ENCODE results near the gene PTPRN2.

PTPRN2 gene

DNA sequence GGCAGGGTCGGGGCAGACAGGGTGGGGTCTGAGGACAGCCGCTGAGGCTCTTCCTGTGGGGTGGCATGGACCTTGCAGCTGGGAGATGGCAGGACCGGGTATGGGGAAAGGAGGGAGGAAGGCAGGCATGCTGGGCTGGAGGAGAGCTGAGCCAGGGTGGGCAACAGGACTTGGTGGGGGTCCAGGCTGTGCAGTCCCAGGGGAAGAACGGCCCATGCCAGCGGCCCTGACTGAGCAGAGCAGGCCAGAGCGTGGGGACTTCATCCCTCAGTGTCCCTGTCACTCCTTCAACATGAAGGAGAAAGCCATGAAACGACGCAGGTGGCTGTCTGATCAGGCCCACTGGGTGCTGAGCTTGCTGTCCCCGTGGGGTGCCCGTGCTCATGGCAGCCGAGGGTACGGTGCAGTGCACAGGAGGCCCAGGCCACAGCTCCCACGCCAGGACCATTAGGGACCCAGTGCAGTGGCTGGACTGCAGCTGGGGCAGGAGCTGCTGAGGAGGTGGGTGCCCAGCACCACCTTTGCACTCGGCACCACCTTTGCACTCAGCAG lies 519.6 kb downstream of the PTPRN2 start:
- no peak for DNase-seq (ENCODE audit: low spot score)

- no peak for DNase-seq (ENCODE audit: low spot score)
Measured at GRCh38 chr7:158067219-158067930, 520.2 kb downstream of the PTPRN2 start.

- no peak for DNase-seq (ENCODE audit: low spot score)
Measured at GRCh38 chr7:158066085-158066484, 521.5 kb downstream of the PTPRN2 start.

- no peak for DNase-seq (ENCODE audit: low spot score)
Measured at GRCh38 chr7:158065340-158065739, 522.3 kb downstream of the PTPRN2 start.

GRCh38 chr7:158064631-158065030 lies 523.0 kb downstream of the PTPRN2 start:
- DNase-seq (ENCODE audit: low spot score): no peak

DNA sequence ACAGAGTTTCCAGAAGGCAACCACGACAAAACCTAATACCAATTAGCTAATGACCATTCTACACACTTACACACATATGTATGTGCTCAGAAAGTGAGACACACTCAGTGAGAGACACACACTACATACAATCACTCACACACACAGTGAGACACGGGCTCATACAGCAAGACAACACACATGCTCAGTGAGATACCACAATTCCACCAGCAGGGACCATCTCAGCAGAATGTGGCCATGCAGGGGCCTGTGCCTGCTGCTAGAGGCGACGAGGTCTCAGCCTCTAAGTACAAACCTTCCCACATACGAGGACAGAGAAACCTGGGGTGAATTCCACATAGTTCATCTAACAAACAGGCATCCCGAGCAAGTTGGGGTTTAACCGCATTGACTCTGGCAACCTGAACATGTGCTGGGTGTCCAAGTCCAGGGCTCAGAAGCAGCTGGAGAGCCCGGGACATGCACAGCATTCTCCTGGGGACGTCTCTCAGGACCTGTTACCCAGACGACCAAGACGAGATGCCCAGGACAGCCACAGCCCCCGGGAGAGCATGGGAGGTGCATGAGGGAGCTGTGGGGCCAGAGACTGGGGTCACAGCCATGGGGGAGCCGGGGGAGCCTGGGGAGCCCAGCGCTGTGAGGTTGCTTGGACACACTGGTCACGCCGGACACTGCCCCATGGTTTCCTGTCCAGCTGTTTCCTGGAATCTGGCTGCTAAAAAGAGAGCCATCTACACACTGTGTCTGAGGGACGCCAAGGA lies 523.6 kb downstream of the PTPRN2 start:
- DNase-seq (ENCODE audit: low spot score): no peak

- no peak for DNase-seq (ENCODE audit: low spot score)
Measured at GRCh38 chr7:158062661-158063060, 525.0 kb downstream of the PTPRN2 start.

DNA sequence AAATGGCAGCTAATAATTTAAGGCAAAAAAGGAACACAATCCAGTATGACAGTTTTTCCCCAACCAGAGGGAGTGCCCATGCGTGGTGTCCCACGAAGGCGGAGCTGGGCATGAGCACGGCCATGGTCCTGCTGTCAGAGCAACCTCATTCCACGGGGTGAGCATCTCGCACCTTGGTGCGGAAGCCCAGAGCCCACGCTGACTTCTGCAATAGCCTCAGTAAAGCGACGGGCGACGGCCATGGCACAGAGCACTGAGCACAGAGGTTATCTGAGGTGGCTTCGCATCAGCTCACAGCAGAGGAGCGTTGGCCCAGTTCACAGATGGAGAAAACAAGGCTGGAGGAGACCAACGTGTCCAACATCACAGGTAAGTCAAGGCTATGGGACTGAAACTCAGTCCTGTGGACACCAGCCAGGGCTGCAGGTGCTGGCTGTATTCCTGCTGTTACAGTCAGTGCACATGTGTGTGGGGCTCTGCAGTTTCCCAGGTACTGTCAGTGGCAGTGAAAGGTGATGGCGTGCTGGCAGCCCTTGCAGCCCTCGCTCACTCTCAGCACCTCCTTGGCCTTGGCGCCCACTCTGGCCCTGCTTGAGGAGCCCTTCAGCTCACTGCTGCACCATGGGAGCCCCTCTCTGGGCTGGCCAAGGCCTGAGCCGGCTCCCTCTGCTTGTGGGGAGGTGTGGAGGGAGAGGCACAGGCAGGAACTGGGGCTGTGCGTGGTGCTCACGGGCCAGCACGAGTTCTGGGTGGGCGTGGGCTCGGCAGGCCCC lies 525.6 kb downstream of the PTPRN2 start:
- no peak for DNase-seq (ENCODE audit: low spot score)

- no peak for DNase-seq (ENCODE audit: low spot score)
Measured at GRCh38 chr7:158061026-158061630, 526.5 kb downstream of the PTPRN2 start.

GRCh38 chr7:158060216-158060615 lies 527.4 kb downstream of the PTPRN2 start:
- DNase-seq (ENCODE audit: low spot score): no peak

DNA sequence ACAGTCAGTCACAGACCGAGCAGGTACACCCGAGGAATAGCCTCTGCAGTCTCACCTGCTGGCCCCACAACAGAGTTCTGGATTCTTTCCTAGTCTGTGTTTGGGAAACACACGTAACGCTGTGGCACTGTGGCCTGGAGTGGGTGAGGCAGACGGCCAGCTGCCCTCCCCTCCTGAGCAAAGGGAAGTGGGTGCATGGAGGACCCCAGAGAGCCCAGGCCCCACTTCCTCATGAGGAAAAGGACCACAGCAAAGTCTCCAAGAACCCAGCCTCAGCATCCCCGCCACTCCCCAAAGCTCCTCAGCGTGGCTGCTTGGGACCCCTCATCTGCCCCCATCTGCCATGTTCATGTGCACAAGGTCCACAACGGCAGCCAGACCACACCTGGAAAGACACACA lies 530.2 kb downstream of the PTPRN2 start:
- no peak for DNase-seq (ENCODE audit: low spot score)

DNA sequence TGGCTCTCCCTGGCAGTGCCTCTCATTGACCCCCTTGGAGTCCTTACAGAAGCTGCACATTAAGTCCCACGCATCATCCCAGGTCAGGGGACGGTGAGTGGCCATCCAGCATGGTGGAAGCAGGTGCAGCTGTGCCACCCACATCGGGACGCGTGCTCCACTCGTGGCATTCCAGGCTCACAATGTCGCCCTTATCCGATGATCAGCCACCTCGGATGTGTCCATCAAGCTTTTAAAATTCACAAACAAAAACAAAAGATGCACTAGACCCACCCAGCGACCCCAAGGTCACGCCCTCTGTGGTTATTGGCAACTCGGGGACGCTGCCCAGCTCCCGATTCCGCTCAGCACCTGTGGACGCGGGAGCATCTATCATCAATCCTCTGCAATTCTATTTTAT lies 530.9 kb downstream of the PTPRN2 start:
- DNase-seq (ENCODE audit: low spot score): no peak

GRCh38 chr7:158055726-158056510 lies 531.7 kb downstream of the PTPRN2 start:
- DNase-seq (ENCODE audit: low spot score): no peak

DNA sequence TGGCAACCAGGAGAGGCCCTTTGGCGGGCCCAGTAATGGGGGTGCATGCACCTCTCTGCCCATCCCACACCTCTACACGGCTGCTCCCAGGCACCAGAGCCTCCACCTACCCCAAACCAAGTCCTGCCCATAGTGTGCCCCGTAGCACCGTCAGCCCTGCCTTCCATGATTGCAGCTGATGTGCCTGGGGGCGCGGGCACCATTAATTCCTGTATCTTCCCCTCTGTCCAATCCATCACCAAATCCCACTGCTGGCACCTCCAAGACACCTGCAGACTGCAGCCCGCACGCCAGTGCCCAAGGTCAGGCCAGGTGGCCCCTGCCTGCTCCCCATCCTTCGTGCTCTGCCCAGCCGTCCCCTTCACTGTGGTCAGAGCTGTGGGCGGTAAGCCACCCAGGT lies 533.0 kb downstream of the PTPRN2 start:
- DNase-seq (ENCODE audit: low spot score): no peak

GRCh38 chr7:158054081-158054480 lies 533.5 kb downstream of the PTPRN2 start:
- no peak for DNase-seq (ENCODE audit: low spot score)

DNA sequence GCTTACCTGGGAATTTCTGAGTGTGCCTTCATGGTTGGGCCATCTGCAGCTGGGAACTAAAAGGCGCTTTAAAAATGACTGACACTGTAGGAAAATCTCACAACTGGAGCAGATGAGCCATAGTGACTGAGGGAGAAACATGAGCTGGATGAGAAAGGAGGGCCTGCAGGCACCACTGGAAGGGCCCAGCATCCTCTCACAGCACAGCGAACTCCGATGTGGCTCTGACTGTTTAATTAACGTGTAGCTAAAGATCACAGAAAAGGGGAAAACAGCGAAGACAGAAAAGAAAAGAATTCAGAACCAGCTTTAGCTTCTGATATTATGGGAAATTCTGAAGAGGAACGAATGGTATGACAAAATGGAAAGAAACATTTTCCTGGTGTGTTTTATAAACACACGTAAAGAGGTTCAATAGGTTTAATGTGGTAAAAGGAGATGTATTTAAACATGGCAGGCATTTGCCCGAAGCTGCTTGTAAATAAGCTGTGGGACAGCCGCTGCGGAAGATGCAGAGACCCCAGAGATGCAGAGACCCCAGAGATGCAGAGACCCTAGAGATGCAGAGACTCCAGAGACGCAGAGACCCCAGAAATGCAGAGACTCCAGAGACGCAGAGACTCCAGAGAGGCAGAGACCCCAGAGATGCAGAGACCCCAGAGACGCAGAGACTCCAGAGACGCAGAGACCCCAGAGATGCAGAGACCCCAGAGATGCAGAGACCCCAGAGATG lies 534.3 kb downstream of the PTPRN2 start:
- DNase-seq (ENCODE audit: low spot score): no peak

GRCh38 chr7:158052381-158053060 lies 535.1 kb downstream of the PTPRN2 start:
- DNase-seq (ENCODE audit: low spot score): no peak

DNA sequence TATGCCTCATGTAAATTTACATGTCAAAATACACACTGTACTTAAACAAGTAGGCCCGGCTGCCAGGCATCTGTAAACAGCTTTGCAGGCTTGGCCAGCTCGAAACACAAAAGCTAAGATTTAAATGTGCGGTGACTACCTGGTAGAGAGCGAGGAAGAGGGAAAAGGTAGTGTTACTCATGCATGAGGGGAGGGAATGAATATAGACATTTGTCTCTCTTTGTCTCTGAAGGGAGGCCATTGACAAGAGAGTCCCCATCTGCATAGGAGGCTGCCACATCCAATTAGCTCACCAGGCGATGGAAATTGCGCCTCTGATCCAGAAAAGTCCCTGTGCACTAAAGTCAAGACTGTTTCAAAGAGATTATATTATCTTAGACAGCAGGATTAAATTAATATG lies 535.8 kb downstream of the PTPRN2 start:
- no peak for DNase-seq (ENCODE audit: low spot score)

- DNase-seq (ENCODE audit: low spot score): no peak
Measured at GRCh38 chr7:158050978-158051651, 536.5 kb downstream of the PTPRN2 start.

All from LoVo (cell line).